ENCODE data around the gene TSPEAR.
"Not testable (repeated sequence)": the region's sequence is repeated elsewhere in the genome, so short reads cannot be mapped to it uniquely, and the experiment has no call there.

DNA sequence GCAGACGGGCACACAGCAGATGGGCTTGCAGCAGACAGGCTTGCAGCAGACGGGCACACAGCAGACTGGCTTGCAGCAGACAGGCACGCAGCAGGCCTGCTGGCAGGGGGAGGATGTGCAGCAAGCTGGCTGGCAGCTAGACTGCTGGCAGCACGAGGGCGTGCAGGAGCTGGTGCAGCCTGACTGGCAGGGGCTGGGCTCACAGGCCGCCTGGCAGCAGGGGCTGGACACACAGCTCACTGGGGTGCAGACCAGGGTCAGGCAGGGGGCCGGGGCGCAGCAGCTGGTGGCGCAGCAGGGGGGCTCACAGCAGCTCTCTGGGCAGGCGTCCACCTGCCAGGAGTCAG is 153.1 kb downstream of the TSPEAR start:
- TF ChIP-seq, protein P1, sequence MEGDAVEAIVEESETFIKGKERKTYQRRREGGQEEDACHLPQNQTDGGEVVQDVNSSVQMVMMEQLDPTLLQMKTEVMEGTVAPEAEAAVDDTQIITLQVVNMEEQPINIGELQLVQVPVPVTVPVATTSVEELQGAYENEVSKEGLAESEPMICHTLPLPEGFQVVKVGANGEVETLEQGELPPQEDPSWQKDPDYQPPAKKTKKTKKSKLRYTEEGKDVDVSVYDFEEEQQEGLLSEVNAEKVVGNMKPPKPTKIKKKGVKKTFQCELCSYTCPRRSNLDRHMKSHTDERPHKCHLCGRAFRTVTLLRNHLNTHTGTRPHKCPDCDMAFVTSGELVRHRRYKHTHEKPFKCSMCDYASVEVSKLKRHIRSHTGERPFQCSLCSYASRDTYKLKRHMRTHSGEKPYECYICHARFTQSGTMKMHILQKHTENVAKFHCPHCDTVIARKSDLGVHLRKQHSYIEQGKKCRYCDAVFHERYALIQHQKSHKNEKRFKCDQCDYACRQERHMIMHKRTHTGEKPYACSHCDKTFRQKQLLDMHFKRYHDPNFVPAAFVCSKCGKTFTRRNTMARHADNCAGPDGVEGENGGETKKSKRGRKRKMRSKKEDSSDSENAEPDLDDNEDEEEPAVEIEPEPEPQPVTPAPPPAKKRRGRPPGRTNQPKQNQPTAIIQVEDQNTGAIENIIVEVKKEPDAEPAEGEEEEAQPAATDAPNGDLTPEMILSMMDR (IDR thresholded peaks at IDR 0.05; ENCODE audit: low read depth, low read length, poor library complexity, severe bottlenecking), result not testable (repeated sequence)
- not testable (repeated sequence) for TF ChIP-seq EZH2phosphoT487 (IDR thresholded peaks at IDR 0.05; ENCODE audit: borderline replicate concordance, low read length)

Measured in DOHH2 (cell line).